T-helper 2 cell (primary cell): Measurements from ENCODE around the gene STEAP1B.

Experiments
- DNase-seq, 5 experiments: peaks; one replicate each; pipeline versions ENCODE4 v3.0.0 to v3.0.0-alpha.2; 2012 to 2022

STEAP1B gene

GRCh38 chr7:22399546-22399945, 100.4 kb downstream of the STEAP1B start:
- DNase-seq, result no peak

- DNase-seq, result no peak
Measured at GRCh38 chr7:22399091-22399490, 100.9 kb downstream of the STEAP1B start.

GRCh38 chr7:22397981-22398380, 102.0 kb downstream of the STEAP1B start:
- no peak for DNase-seq

GRCh38 chr7:22395222-22395621, 104.8 kb downstream of the STEAP1B start:
- DNase-seq, result no peak

GRCh38 chr7:22394739-22395138, 105.2 kb downstream of the STEAP1B start:
- DNase-seq, result no peak

- DNase-seq, result no peak
Measured at GRCh38 chr7:22393913-22394729, 105.9 kb downstream of the STEAP1B start.

- DNase-seq, result no peak
Measured at GRCh38 chr7:22390516-22390915, 109.5 kb downstream of the STEAP1B start.

GRCh38 chr7:22389892-22390291, 110.1 kb downstream of the STEAP1B start:
- DNase-seq, result no peak

GRCh38 chr7:22387583-22387982, 112.4 kb downstream of the STEAP1B start:
- no peak for DNase-seq

- no peak for DNase-seq
Measured at GRCh38 chr7:22386865-22387264, 113.1 kb downstream of the STEAP1B start.

GRCh38 chr7:22386206-22386858, 113.7 kb downstream of the STEAP1B start:
- no peak for DNase-seq

GRCh38 chr7:22385326-22385725, 114.7 kb downstream of the STEAP1B start:
- no peak for DNase-seq

- DNase-seq, result no peak
Measured at GRCh38 chr7:22380333-22380732, 119.7 kb downstream of the STEAP1B start.

- DNase-seq, result no peak
Measured at GRCh38 chr7:22378199-22378980, 121.6 kb downstream of the STEAP1B start.

GRCh38 chr7:22377703-22378102, 122.3 kb downstream of the STEAP1B start:
- no peak for DNase-seq

- DNase-seq, result no peak
Measured at GRCh38 chr7:22375359-22376048, 124.5 kb downstream of the STEAP1B start.

GRCh38 chr7:22373911-22374310, 126.1 kb downstream of the STEAP1B start:
- no peak for DNase-seq

- no peak for DNase-seq
Measured at GRCh38 chr7:22373388-22373787, 126.6 kb downstream of the STEAP1B start.

- DNase-seq, result no peak
Measured at GRCh38 chr7:22372863-22373262, 127.1 kb downstream of the STEAP1B start.

GRCh38 chr7:22371878-22372277, 128.1 kb downstream of the STEAP1B start:
- DNase-seq, result no peak
